Sciatic nerve (tissue), 2 donors: ENCODE results near the gene MAGOHB. TPM values are rescaled to one million over a fixed set of nuclear protein-coding genes. Genes with fewer than 3 reads are reported as not detected.
"Not testable (repeated sequence)": the region's sequence is repeated elsewhere in the genome, so short reads cannot be mapped to it uniquely, and the experiment has no call there.

ENCODE experiments used
- ATAC-seq: fragments of 200-7000 bp; cut with Tn5 transposase; one replicate; pipeline ENCODE4 v1.9.1; 2020; ENCODE audit warnings: mild to moderate bottlenecking, moderate library complexity
- DNase-seq: peaks from one replicate; pipeline ENCODE4 v3.0.0-alpha.2; 2020; ENCODE audit warnings: low spot score
- intact Hi-C: fragments of 100-400 bp; cut with DNase I; formaldehyde crosslinking; loops from one replicate; pipeline ENCODE4 v1.14.2; 2022
- total RNA-seq: library from RNA; stranded (reverse); fragmentation: NEBNext Ultra II Directional; extraction: Animal tissue kit (Norgen Biotek cat#: 25700); gene quantifications from one replicate; pipeline ENCODE4 v1.2.1, GENCODE V29; 2021
- donor health status: DM: no; HTN: no; CAD: no.
- donor health status: DM: no; HTN: no; CAD: no.

MAGOHB gene
- 20.6 TPM for total RNA-seq

DNA sequence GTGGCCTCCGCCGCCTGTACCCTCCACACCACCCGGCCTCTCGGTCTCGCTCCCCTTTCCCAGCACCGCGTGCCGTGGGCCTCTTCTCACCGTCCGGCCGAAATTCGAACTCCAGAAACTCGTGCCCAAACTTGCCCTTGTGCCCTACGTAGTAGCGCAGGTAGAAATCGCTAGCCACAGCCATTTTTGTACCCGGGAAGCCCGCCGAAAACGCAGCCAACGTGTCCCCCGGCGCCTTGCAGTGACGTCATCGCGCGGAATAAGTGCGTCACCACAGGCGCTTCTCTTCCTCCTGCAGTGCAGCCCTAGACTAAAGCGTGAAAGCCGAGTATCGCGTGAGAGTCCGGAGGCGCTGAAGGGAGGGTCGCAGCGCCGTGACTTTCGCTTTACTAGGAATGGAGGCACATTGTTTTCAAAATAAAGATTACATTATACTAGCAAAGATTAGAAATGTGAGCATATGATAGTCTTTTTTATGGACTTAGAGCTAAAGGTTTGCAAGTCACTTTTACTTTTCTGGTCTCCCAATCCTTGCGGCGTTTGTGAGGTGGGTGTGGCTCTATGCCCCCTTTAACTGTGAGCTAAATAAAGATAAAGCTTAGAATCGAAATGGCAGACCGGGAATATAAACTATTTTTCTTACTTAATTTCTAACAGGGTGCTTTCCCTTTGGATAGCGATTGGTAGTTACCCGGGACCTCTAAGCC, at the start of gene MAGOHB:
TSS of gene MAGOHB (minus strand) at position 261 of the 707 bp plus-strand sequence. CDS start at position 184, 77 bp downstream.
- ATAC-seq (peak; percentile 100), DNase-seq (peak; percentile 98)
- intact Hi-C loops, result no loop called here

DNA sequence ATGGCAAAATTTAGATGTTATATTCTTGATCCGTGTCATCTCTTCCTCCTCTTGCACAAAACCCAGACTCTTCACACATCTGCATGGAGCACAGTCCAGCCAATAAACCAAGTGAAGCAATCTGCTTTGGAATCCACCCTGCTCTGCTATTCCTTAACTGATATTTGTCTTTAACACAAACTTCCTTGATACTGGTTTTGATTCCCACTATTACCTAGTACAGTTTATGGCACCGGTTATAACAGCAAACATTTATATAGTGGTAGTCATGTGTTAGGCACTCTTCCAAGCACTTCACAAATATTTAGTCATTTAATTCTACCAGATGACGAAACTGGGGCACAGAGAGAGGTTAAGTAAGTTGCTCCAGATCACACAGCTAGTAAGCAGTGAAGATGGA, 47.9 kb upstream of the MAGOHB start:
- DNase-seq (no peak), ATAC-seq (no peak)
- intact Hi-C loops, result no loop called here

GRCh38 chr12:10654003-10654402, 40.6 kb upstream of the MAGOHB start:
- ATAC-seq, result no peak
- intact Hi-C loops, result no loop called here
- no peak for DNase-seq

DNA sequence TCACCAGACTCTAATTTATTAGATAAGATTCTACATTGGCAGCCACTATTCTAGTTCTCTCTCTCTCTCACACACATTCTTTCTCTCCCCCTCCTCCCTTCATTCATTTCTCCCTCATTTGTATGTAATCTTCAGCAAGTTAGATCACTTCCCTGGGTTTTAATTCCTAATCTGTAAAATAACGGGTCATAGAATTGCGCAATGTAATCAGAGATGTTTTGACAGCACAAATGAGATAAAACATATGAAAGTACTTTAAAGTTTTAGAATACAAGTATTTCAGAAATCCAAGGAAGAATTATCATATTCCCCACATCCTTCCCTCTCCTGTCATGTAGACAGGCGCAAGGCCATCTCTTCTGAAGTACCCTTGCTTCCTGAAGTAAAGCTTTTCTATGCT, 38.8 kb upstream of the MAGOHB start:
- ATAC-seq, result no peak
- no peak for DNase-seq
- intact Hi-C loops, result no loop called here

GRCh38 chr12:10646576-10646975, 33.2 kb upstream of the MAGOHB start:
- intact Hi-C loops, ATAC-seq, DNase-seq: not testable (repeated sequence)

GRCh38 chr12:10645910-10646309, 32.5 kb upstream of the MAGOHB start:
- no peak for ATAC-seq
- intact Hi-C loops, result no loop called here
- DNase-seq, result no peak

GRCh38 chr12:10641735-10642500, 28.5 kb upstream of the MAGOHB start:
- intact Hi-C loops, result no loop called here
- DNase-seq (no peak), ATAC-seq (no peak)

GRCh38 chr12:10638728-10639127, 25.3 kb upstream of the MAGOHB start:
- ATAC-seq (no peak), DNase-seq (no peak)
- intact Hi-C loops, result no loop called here

DNA sequence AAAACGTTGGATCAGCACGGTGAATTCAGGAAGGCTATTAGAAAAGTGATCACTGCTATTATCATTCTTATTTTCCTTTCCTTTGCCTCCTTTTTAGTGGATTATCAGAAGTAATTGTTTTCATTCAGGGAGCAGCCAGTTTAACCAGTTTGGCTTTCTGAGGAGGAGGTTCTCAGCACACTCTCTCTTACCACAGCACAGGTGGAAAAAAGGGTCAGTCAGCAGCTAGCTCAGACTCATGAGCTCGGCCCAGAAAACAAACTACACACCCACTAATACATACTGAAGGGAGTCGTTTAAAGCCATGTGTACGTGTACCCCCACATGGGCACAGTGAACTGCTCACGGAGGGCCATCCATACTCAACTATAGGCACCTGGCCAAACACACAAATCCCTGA, 23.2 kb upstream of the MAGOHB start:
- intact Hi-C loops, result no loop called here
- DNase-seq (no peak), ATAC-seq (no peak)

GRCh38 chr12:10636124-10636523, 22.7 kb upstream of the MAGOHB start:
- DNase-seq (no peak), ATAC-seq (no peak)
- intact Hi-C loops, result no loop called here

DNA sequence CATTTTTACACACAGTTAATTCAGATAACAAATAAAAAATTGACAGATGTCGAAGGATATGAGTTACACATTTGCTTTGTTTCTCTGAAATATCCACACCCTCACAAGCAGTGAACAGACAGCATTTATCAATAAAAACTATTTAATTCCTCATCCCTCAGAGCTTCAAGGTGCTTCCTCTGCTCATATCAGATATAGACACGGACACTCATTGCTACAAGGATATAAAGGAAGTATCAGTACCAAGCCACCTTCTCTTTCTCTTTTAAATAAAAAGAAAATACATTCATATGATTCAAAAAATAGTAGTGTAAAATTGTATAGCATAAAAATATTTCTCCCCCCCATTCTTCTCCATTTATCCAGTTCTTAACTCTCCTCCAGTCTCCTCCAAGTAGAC, 21.9 kb upstream of the MAGOHB start:
- DNase-seq (no peak), ATAC-seq (no peak)
- intact Hi-C loops, result no loop called here

GRCh38 chr12:10634427-10634826, 21.0 kb upstream of the MAGOHB start:
- DNase-seq (no peak), ATAC-seq (no peak)
- intact Hi-C loops, result no loop called here

GRCh38 chr12:10633541-10633940, 20.1 kb upstream of the MAGOHB start:
- DNase-seq, result no peak
- intact Hi-C loops, result no loop called here
- ATAC-seq, result no peak

- no peak for ATAC-seq
- no peak for DNase-seq
Observed at GRCh38 chr12:10632226-10632625, 18.8 kb upstream of the MAGOHB start.

DNA sequence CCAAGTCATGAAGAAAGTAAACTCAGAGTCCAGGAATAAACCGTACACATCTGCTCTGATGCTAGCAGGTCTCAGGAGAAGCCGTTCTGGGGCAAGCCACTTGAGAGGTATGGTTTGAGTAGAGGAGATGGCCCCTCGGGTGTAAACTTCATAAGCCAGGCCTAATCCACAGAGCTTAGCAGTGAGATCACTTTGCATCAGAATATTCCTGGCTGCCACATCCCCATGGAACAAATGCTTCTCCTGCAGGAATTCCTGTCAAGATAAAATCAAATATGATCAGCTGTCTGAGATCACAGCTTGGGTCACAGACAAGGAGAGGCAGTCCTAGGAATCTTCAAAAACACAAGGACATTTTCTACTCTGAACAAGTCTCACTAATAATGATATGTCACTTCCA, 11.2 kb upstream of the MAGOHB start:
- DNase-seq (no peak), ATAC-seq (no peak)
- intact Hi-C loops, result no loop called here

More at GRCh38 chr12:10632226-10632625, 18.8 kb upstream of the MAGOHB start:
- intact Hi-C loops, result no loop called here

DNA sequence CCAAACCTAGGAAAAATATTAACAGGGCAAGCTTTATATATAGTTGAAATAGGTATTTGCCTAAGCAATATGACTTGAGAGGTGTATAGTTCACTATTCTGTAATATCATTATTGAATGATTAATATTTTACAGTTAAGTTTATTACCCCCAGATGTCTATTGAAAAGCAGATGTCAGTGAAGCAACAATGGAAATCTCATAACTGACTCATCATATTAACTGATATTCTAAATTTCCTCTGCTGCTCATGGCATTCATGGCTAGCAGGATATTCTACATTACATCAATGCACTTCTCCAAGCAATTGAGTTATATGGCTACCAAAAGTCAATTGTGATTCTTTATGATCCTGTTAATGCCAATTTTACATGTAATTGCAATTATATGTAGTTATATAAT, 9.7 kb upstream of the MAGOHB start:
- no peak for ATAC-seq
- DNase-seq, result no peak
- intact Hi-C loops, result no loop called here

DNA sequence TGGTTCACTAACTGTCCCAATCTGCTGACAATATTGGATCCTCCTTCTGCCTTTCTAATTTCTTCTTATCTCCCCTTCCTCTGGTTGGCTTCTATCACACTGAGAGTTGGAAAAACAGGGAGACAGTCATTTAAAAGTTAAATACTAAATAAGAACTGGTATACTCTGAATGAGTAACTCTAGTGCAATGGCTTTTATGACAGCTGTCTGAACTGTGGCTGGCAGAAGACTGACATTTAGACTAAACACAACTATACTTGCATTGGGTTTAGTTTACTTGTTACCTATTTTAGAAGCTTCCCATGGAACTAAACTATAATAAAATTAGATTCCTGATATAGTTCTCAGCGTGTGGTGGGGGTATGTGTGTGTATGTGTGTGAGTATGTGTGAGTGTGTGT, 7.9 kb upstream of the MAGOHB start:
- DNase-seq (no peak), ATAC-seq (no peak)
- intact Hi-C loops, result no loop called here

DNA sequence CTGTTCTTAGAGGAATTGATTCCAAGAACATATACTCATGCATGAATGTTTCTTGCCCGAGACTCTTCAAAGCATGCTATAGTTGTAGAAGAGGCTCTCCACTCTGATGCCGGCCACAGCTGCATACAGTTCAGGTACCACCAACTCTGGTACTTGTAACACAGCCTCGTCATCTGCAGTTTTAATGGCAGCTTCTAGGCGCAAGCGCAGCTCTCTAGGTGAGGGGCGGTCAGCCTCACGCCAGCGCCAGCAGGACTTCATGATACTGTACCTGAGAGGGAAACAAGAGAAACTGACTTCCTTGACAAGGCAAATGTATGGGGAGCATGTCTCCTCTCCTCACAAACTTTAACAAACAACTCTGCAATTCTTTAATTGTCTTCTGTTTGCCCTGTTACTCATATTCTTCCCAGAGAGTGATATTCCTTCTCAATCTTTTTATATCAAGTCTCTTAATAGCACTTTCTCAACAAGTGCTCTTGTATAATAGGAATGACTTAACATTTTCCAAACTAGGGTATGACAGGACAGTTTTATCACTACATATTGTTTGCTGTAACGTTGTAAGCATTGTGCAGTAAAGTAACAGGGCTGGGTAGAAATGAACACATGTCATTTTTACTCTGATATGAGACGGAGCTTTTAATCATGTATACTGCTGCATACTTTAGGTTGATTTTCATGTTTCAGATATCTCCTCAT, 6.8 kb upstream of the MAGOHB start:
- ATAC-seq (no peak), DNase-seq (no peak)
- intact Hi-C loops, result no loop called here

GRCh38 chr12:10618338-10618987, 5.1 kb upstream of the MAGOHB start:
- intact Hi-C loops, result no loop called here
- DNase-seq, result no peak
- ATAC-seq, result no peak

DNA sequence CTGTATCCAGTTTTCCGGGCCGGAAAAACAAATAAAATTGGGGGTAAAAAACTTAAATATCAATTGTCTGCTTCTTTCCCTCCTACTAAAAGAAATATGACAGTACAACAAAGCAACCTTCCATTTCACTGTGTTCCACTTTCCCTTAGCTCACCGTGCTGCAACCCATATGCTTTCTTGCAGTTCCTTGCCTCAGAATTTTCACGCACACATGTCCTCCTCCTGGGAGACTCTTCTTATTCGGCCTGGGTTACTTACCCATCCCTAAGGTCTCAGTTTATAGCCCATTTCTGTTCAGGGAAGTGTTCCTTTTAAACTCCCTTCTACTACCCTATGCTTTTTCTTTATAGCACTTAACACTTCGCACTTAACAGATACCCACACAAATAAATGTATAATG, 4.5 kb upstream of the MAGOHB start:
- DNase-seq (no peak), ATAC-seq (no peak)
- intact Hi-C loops, result no loop called here
